SIG-M5 (cell line): Measurements from ENCODE around the gene CTF1.

Experiments
- DNase-seq: peaks from one replicate; lab custom pipeline; 2025; lab: John Stamatoyannopoulos, UW

Gene CTF1

GRCh38 chr16:30907064-30907463 lies 10.7 kb downstream of the CTF1 start:
- no peak for DNase-seq

GRCh38 chr16:30910427-30911029 lies 14.1 kb downstream of the CTF1 start:
- no peak for DNase-seq

DNA sequence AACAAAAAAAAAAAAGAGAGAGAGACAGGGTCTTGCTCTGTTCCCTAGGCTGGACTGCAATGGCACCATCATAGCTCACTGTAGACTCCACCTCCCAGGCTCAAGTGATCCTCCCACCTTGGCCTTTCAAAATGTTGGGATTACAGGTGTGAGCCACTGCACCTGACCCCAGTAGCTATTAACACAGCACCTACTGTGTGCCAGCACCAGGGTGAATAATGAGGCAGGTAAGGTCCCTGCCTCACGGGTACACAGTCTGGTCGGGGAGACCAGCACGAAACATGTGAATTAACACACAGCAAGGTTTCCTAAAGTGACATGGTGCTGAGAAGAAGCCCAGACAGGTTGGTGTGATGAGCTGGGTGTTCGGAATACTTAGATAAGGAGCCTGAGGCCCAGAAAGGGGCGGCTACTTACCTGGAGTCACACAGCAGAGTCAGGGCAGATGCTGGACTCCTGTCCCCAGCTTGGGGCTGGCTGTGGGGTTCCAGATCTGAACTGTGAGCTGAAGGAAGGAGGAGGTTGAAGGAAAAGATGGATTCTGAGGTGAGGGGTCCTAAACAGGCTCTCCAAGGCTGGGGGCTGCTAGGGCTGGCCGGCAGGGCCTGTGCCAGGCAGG lies 16.5 kb downstream of the CTF1 start:
- no peak for DNase-seq

- no peak for DNase-seq
Observed at GRCh38 chr16:30914830-30915229, 18.4 kb downstream of the CTF1 start.

- no peak for DNase-seq
Observed at GRCh38 chr16:30918614-30919013, 22.2 kb downstream of the CTF1 start.

DNA sequence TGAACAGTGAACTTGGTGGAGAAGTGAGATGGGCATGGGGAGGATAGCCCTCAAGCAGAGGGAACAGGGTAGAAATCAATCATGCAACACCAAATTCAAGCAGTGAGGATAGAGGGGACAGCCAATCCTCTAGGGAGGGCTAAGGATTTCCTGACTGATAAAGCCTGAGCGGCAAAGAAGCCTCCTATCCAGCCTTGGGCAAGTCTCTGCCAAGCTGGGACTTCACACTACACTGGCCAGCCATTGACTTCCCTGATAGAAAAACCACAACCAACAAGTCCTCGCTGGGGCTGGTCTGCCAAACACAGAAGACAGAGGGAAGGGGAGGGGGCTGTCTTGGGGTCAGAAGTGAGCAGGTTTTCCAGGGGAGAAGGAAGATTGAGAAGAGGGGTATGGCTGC lies 24.5 kb downstream of the CTF1 start:
- DNase-seq: no peak

GRCh38 chr16:30921459-30921747 lies 25.0 kb downstream of the CTF1 start:
- no peak for DNase-seq

DNA sequence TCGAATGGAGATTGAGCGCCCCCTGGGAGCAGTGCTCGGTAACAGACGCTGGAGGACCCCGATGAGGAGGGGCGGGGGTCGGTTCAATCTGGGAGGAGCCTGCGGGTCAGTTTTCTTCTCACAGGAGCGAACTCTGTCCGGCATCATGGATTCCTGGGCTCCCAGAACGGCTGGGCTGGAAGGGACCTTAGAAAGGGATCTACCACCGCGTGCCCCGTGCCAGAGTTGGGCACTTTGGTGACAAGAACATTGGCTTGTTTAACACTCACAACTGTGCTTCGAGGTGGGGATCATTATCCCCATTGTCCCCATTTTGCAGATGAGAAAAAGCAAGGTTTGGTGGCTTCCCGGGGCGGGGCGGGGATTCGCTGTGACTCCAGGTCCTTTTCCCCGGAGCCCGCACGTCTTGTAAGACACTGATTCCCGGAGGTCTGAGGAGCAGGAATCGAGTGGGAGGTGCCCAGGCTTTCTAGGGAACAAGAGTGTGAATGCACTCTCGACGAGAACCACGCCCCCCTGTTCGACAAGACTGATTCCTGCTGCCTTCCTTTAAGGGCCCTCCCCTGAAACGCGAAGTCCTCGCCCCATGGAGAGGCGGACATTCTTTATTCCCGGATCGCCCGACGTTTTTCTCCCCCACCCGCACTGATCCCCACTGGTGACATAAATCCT lies 25.5 kb downstream of the CTF1 start:
- no peak for DNase-seq

DNA sequence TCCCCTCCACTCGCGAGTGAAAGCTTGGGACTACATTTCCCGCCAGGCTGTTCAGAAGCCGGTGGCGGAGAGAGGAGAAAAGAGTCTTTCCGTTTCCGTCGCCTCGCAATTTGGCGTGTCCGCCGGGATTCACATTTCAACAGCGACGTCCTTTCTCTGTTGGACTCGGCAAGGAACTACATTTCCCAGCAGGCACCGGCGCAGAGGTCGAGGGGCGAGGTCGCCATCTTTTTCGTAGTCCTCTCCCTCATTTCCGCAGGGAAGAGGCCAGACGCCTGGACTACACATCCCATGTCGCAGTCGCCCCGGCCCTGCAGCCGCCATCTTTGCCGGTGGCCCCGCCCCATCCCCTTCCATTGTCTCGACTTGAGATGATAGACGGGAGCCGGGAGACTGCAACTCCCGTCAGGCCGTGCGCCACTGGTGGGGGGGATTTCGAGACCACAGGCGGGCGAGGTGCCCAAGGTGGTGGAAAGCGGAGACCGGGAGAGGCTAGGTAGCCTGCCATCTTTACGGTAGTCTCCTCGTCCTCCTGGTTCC lies 26.1 kb downstream of the CTF1 start:
- DNase-seq: peak; percentile 93

- peak; percentile 91 for DNase-seq
Observed at GRCh38 chr16:30922960-30923535, 26.6 kb downstream of the CTF1 start.

DNA sequence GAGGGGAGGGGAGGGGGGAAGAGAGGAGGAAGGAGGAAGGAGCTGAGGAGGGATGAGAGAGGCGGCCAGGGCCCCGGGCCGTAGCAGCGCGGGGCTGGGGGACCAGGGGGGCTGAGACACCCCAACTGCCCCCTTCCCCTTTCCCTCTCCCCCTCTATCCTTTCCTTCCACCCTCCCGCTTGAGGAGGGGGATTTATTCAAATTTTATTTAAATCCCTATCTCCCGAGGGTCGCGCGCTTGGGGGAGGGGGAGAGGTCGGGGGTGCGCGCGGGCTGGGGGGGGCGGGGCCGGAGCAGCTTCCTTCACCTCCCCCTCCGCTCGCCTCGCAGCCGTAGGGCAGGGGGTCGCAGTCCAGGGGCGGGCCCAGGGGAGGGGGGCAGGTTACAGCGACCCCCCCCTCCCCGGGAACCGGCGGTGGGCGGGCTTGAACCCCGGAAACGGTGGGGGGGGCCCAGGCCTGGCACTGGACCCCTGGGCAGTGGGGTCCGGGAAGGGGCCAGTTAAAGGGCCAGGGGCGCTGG lies 27.2 kb downstream of the CTF1 start, which contains the start of gene FBXL19:
Gene FBXL19, plus strand, starts transcription at position 19 of the 522 bp plus-strand sequence. CDS start 2,183 bp downstream, outside the sequence.
- DNase-seq: no peak

- DNase-seq: no peak
Observed at GRCh38 chr16:30924076-30924912, 27.9 kb downstream of the CTF1 start.

DNA sequence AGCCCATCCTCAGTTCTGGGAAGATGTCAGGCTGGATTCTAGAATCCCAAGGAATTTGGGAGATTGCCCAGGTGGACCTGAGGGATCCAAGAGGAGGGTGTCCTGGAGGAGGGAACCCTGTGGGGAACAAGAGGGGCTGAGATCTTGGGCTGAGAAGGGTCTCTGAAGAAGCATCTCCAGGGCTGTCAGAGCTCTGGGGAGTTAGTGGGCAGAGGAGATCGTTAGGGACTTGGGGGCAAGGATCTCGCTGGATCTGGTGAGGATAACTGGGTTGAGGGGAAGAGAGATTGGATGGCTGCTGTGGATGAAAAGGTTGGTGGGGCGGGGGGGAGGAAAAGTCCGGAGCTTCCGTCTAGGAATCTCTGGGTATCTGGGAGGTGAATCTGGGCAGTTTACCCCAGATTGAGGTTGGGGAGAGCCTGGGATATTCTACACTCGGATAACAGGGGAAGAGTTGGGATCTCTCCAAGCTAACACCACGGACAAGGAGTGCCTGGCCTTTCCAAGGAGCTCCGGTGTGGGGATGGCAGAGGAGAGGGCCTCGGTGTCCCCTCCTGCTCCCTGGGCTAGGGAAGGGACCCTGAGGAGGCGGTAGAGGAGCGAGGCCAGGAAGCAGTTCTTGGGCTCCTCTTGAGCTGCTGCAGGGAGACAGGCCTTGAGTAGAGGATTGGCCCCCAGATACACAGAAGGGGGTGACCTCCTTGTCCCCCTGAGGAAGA lies 28.7 kb downstream of the CTF1 start:
- no peak for DNase-seq

DNA sequence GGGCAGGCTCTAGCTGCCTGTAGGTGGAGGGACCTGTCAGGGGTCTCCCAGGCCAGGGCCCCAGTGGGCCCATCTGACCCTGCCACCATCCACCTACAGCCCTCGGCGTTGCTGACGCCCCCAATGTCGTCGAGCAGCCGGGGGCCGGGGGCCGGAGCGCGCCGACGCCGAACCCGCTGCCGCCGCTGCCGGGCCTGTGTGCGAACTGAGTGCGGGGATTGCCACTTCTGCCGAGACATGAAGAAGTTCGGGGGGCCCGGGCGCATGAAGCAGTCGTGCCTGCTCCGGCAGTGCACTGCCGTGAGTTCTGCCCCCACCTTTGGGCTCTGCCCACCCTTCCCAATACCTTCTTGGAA lies 29.2 kb downstream of the CTF1 start:
- DNase-seq: no peak

- no peak for DNase-seq
Observed at GRCh38 chr16:30925995-30926811, 29.8 kb downstream of the CTF1 start.

DNA sequence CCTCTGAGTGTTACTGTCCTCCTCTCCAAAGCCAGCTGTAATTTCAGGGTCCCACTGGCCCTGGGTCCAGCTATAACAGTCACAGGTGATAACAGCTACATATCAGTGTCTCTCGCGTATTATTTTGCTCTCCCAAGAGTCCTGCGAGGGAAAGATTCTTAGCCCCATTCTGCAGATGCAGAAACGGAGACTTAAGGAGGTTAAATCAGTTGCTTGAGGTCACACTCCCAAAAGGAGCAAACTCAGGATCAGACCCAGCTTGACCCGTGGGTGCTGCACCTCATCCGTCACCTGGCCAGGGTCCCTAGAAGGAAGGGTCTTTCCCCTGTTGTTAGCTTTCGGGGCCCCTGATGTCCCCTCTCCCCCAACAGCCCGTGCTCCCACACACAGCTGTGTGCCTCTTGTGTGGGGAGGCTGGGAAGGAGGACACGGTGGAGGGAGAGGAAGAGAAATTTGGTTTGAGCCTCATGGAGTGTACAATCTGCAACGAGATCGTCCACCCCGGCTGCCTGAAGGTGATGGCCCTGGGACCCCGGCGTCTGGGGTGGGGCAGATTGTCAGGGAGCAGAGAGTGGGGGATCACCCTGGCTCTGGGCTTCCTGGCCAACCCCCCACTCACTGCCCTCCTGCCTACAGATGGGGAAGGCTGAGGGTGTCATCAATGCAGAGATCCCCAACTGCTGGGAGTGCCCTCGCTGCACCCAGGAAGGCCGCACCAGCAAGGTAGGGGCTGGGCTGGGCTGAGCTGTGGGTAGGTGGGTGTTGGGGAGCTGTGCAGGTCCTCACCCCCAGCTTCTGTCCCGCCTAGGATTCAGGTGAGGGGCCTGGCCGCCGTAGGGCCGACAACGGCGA lies 30.7 kb downstream of the CTF1 start:
- no peak for DNase-seq

- DNase-seq: no peak
Observed at GRCh38 chr16:30927789-30928378, 31.5 kb downstream of the CTF1 start.

DNA sequence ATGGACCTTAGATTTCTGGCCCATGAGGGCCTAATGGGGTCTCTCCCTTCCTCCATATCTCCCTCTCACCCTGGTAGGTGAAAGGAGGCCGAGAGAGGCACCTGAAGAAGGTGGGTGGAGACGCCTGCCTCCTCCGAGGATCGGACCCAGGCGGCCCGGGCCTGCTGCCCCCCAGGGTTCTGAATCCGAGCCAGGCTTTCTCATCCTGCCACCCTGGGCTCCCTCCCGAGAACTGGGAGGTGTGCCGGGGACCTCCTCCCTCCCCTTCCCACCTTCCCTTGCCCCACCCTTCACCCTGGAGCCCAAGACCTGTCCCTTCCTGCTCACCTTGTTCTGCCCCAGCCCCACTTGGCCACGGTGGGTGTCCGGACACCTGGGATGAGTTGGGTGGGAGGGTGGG lies 32.0 kb downstream of the CTF1 start:
- DNase-seq: no peak

DNA sequence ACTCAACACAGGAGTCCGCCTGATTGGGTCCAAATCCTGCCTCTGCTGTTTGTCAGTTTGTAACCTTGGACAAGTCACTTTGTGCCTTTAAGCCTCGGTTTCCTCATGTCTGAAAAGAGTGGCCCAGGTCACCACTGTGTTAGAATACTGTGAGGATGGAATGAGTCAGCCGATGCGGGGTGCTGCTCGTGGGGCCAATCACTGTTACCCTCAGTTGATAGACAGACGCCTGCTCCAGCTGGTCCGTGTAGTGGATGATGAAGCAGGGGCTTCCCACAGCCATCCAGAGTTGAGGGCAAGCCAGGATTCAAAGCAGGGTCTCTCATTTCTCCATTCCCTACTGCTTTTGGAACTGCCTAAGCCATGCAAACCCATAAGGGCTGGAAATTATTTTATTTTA lies 32.8 kb downstream of the CTF1 start:
- DNase-seq: no peak
